H1 (cell line): Measurements from ENCODE around the gene LILRB3. TPM values are rescaled to one million over a fixed set of nuclear protein-coding genes. Genes with fewer than 3 reads are reported as not detected.

ENCODE experiments used
- CTCF ChIA-PET: fragments of 300-600 bp; sonication (Branson Sonifier 250); formaldehyde crosslinking; loops from one replicate; lab custom pipeline; 2021; ENCODE audit not compliant: partially characterized antibody; lab: Charles Lee
- POLR2A ChIA-PET: fragments of 300-600 bp; sonication (Branson Sonifier 250); formaldehyde crosslinking; loops from one replicate; lab custom pipeline; 2021; ENCODE audit warnings: inconsistent platforms; ENCODE audit not compliant: partially characterized antibody; lab: Charles Lee
- DNase-seq, 2 experiments: peaks; one replicate each; pipeline versions ENCODE4 v3.0.0 to v3.0.0-alpha.2; 2010 to 2022; ENCODE audit warnings: low spot score in 2 of 2, low read depth in 1 of 2, mixed read lengths in 1 of 2
- FAIRE-seq: peaks from 2 replicates; lab custom pipeline; 2011; peaks lifted over from hg19 to GRCh38; lab: Jason Lieb, UNC
- H2AFZ ChIP-seq: 2 replicates; pipeline ENCODE4 v1.8.1; 2012; ENCODE audit warnings: low read length, inconsistent platforms
- H2AK5ac ChIP-seq: 2 replicates; pipeline ENCODE4 v1.6.1; 2013; ENCODE audit warnings: low read depth, low read length
- H2BK120ac ChIP-seq: replicated peaks from 2 replicates; pipeline ENCODE3; 2013; ENCODE audit warnings: low read depth, low read length, inconsistent platforms
- H2BK12ac ChIP-seq: 2 replicates; pipeline ENCODE4 v1.6.1; 2013; ENCODE audit warnings: low read depth, low read length
- H2BK15ac ChIP-seq: 2 replicates; pipeline ENCODE4 v1.6.1; 2013; ENCODE audit warnings: low read length
- H2BK20ac ChIP-seq: 2 replicates; pipeline ENCODE4 v1.6.1; 2013; ENCODE audit warnings: low read length
- H2BK5ac ChIP-seq: 2 replicates; pipeline ENCODE4 v1.6.1; 2013; ENCODE audit warnings: low read depth, low read length
- H3K14ac ChIP-seq: 2 replicates; pipeline ENCODE4 v1.6.1; 2013; ENCODE audit warnings: inconsistent platforms; ENCODE audit not compliant: insufficient read length
- H3K18ac ChIP-seq: 2 replicates; pipeline ENCODE4 v1.6.1; 2013; ENCODE audit warnings: low read length; ENCODE audit errors: extremely low read depth
- H3K23ac ChIP-seq: 2 replicates; pipeline ENCODE4 v1.6.1; 2013; ENCODE audit warnings: inconsistent platforms; ENCODE audit not compliant: insufficient read length
- H3K23me2 ChIP-seq: 2 replicates; pipeline ENCODE4 v1.6.1; 2013; ENCODE audit warnings: low read depth, low read length
- H3K27ac ChIP-seq: 2 replicates; pipeline ENCODE4 v1.6.1; 2011; ENCODE audit warnings: low read depth, low read length, inconsistent platforms
- H3K27me3 ChIP-seq, 4 experiments: replicated peaks in 1 of 4; 1 replicate in 1 of 4; 2 replicates in 3 of 4; pipeline versions ENCODE4 v1.6.1 to v1.8.1; 2011 to 2013; ENCODE audit warnings: low read length in 3 of 4, mild to moderate bottlenecking in 3 of 4, inconsistent platforms in 2 of 4, mixed read lengths in 2 of 4, moderate library complexity in 1 of 4; ENCODE audit not compliant: control insufficient read depth in 3 of 4, insufficient read depth in 3 of 4; ENCODE audit errors: extremely low read depth in 1 of 4
- H3K36me3 ChIP-seq, 4 experiments: 2 replicates each; pipeline versions ENCODE4 v1.6.1 to v1.8.1; 2011 to 2013; ENCODE audit warnings: mild to moderate bottlenecking in 4 of 4, low read length in 3 of 4, moderate library complexity in 2 of 4, control low read depth in 1 of 4, inconsistent platforms in 1 of 4; ENCODE audit not compliant: insufficient read depth in 4 of 4, control insufficient read depth in 2 of 4
- H3K4ac ChIP-seq: replicated peaks from 2 replicates; pipeline ENCODE3; 2013; ENCODE audit warnings: low read length, low read depth, mixed read lengths, inconsistent platforms; ENCODE audit not compliant: insufficient read length
- H3K4me1 ChIP-seq, 4 experiments: replicated peaks in 1 of 4; 1 replicate in 1 of 4; 2 replicates in 3 of 4; pipeline versions ENCODE4 v1.6.1 to v1.8.1; 2011 to 2013; ENCODE audit warnings: low read length in 3 of 4, inconsistent platforms in 2 of 4, mixed read lengths in 1 of 4; ENCODE audit not compliant: insufficient read depth in 4 of 4, control insufficient read depth in 3 of 4
- H3K4me2 ChIP-seq, 2 experiments: 2 replicates each; pipeline versions ENCODE4 v1.6.1 to v1.8.1; 2011 to 2013; ENCODE audit warnings: low read depth in 2 of 2, low read length in 2 of 2, control low read depth in 1 of 2, inconsistent platforms in 1 of 2, mild to moderate bottlenecking in 1 of 2; ENCODE audit not compliant: insufficient read depth in 1 of 2
- H3K4me3 ChIP-seq, 4 experiments: fragments of 200-600, 300-600 bp in 1 of 4; sonication (generic), shearing (Covaris generic), sonication (Bioruptor Twin) in 1 of 4; 2 replicates each; pipeline versions ENCODE4 v1.5.1 to v1.8.1; 2011 to 2016; ENCODE audit warnings: low read length in 4 of 4, low read depth in 3 of 4, control low read depth in 2 of 4, inconsistent platforms in 2 of 4, mild to moderate bottlenecking in 2 of 4, mixed read lengths in 1 of 4, moderate library complexity in 1 of 4; ENCODE audit not compliant: insufficient read depth in 2 of 4; ENCODE audit errors: extremely low read depth in 1 of 4
- H3K56ac ChIP-seq: replicated peaks from 2 replicates; pipeline ENCODE3; 2013; ENCODE audit warnings: low read depth, mild to moderate bottlenecking, mixed read lengths, low read length, inconsistent platforms; ENCODE audit not compliant: insufficient read length
- H3K79me1 ChIP-seq: 2 replicates; pipeline ENCODE4 v1.6.1; 2013; ENCODE audit warnings: low read depth, low read length, control low read depth
- H3K79me2 ChIP-seq, 2 experiments: 2 replicates each; pipeline versions ENCODE4 v1.6.1 to v1.8.1; 2012 to 2013; ENCODE audit warnings: low read length in 2 of 2, mild to moderate bottlenecking in 2 of 2, inconsistent platforms in 1 of 2; ENCODE audit not compliant: insufficient read depth in 2 of 2, control insufficient read depth in 1 of 2
- H3K9ac ChIP-seq, 4 experiments: replicated peaks in 1 of 4; 1 replicate in 1 of 4; 2 replicates in 3 of 4; pipeline versions ENCODE4 v1.6.1 to v1.8.1; 2011 to 2013; ENCODE audit warnings: low read depth in 3 of 4, low read length in 3 of 4, control low read depth in 2 of 4, mild to moderate bottlenecking in 2 of 4, moderate library complexity in 2 of 4, inconsistent platforms in 1 of 4; ENCODE audit errors: extremely low read depth in 1 of 4
- H3K9me3 ChIP-seq, 2 experiments: 2 replicates each; pipeline versions ENCODE4 v1.6.1 to v1.8.1; 2012 to 2013; ENCODE audit warnings: mild to moderate bottlenecking in 2 of 2, moderate library complexity in 2 of 2, control low read depth in 1 of 2, inconsistent platforms in 1 of 2, low read depth in 1 of 2, low read length in 1 of 2, mixed read lengths in 1 of 2; ENCODE audit not compliant: insufficient read depth in 2 of 2
- H4K20me1 ChIP-seq, 2 experiments: replicated peaks in 1 of 2; 2 replicates each; pipeline versions ENCODE3 to v1.8.1; 2011 to 2013; ENCODE audit warnings: inconsistent platforms in 2 of 2, low read length in 2 of 2, mild to moderate bottlenecking in 1 of 2; ENCODE audit not compliant: insufficient read depth in 2 of 2, control insufficient read depth in 1 of 2
- H4K5ac ChIP-seq: 2 replicates; pipeline ENCODE4 v1.6.1; 2013; ENCODE audit warnings: low read length, low read depth, mixed read lengths, inconsistent platforms; ENCODE audit not compliant: insufficient read length
- H4K8ac ChIP-seq: 2 replicates; pipeline ENCODE4 v1.8.0; 2013; ENCODE audit warnings: mild to moderate bottlenecking, moderate library complexity, low read length, inconsistent platforms; ENCODE audit not compliant: insufficient read depth; ENCODE audit errors: extremely low read depth
- H4K91ac ChIP-seq: replicated peaks from 2 replicates; pipeline ENCODE3; 2013; ENCODE audit warnings: low read length, mixed read lengths, inconsistent platforms; ENCODE audit not compliant: insufficient read length
- CEBPB ChIP-seq: IDR thresholded peaks from 2 replicates; pipeline ENCODE4 v1.6.1; 2012; ENCODE audit warnings: low read depth, low read length
- RBBP5 ChIP-seq: IDR thresholded peaks from 2 replicates; pipeline ENCODE4 v1.7.1; 2012; ENCODE audit warnings: low read depth, mild to moderate bottlenecking, inconsistent platforms, low read length, moderate library complexity, borderline replicate concordance
- RXRA ChIP-seq: IDR thresholded peaks from 2 replicates; pipeline ENCODE4 v1.6.1; 2011; ENCODE audit warnings: low read depth, mild to moderate bottlenecking, low read length, moderate library complexity; ENCODE audit not compliant: insufficient read depth
- YY1 ChIP-seq: IDR thresholded peaks from 2 replicates; pipeline ENCODE4 v1.6.1; 2011; ENCODE audit warnings: low read depth, mild to moderate bottlenecking, low read length
- ZNF274 ChIP-seq: IDR thresholded peaks from 2 replicates; pipeline ENCODE4 v1.7.0; 2012; ENCODE audit warnings: low read length, borderline replicate concordance; ENCODE audit errors: extremely low read depth
- WGBS, 2 experiments: shearing (Covaris generic) in 1 of 2; methylation state at CpG; one replicate each; pipeline versions ENCODE4 v1.1.6 to v1.1.7; 2013 to 2015; ENCODE audit warnings: low lambda C conversion rate in 2 of 2, mixed read lengths in 2 of 2, inconsistent platforms in 1 of 2, low coverage in 1 of 2, missing lambda C conversion rate in 1 of 2; ENCODE audit not compliant: insufficient replicate concordance in 2 of 2, insufficient coverage in 1 of 2, insufficient read length in 1 of 2; ENCODE audit errors: extremely low coverage in 1 of 2, missing lambda C conversion rate in 1 of 2; 5-methylcytosine and 5-hydroxymethylcytosine counted together
- polyA plus RNA-seq, 7 experiments: library from polyadenylated mRNA; depleted of rRNA in 3 of 7; stranded (reverse) in 5 of 7; unstranded in 2 of 7; fragments of >200 nt in 5 of 7; fragments of 200-250 nt in 2 of 7; gene quantifications; 1 replicate in 5 of 7; 2 replicates in 1 of 7; 4 replicates in 1 of 7; pipeline versions ENCODE4 v1.2.1 to v1.2.3, GENCODE V29; 2011 to 2013; ENCODE audit warnings: missing spikeins in 2 of 7, mixed read lengths in 2 of 7
- total RNA-seq: library from RNA; stranded (reverse); fragmentation: NEBNext Ultra II Directional; extraction: Animal tissue kit (Norgen Biotek cat#: 25700); gene quantifications from 2 replicates; pipeline ENCODE4 v1.2.1, GENCODE V29; 2021

The LILRB3 gene
- total and polyA plus RNA-seq, 2 of the 8 experiments (the other 6 are each of a cell fraction or from before 2014, with no cell fraction given) = not detected

GRCh38 chr19:54201980-54202379 lies 20.8 kb downstream of the LILRB3 start:
- ChIA-PET POLR2A (interaction anchor here (0.9 to 28.7 kb wide), 25 partner anchors 5 to 260 kb away, joined by 3 to 909 read pairs (median 6); partner anchors contain the start of genes LILRB2, LILRB3, LILRB5 and MBOAT7), CTCF (interaction anchor here (0.6 to 2.9 kb wide), 4 partner anchors 9 to 1322 kb away, joined by 3 to 7 read pairs (median 6); partner anchors contain the start of gene TMC4)
- no peak for FAIRE-seq
- no peak overlapping the region for H3K18ac ChIP-seq
- H2AFZ ChIP-seq = no peak overlapping the region
- no peak overlapping the region for H2BK12ac ChIP-seq
- H3K23me2 ChIP-seq = peaks cover 20% of the 10 kb centered on the region
- H3K9ac ChIP-seq = peak overlapping the region; percentile 98 to 99 (median 98)
- no peak overlapping the region for H2BK120ac ChIP-seq
- no peak overlapping the region for H3K14ac ChIP-seq
- H4K8ac ChIP-seq = no peak overlapping the region
- no peak overlapping the region for H3K4ac ChIP-seq
- no peak overlapping the region for H2BK5ac ChIP-seq
- H4K20me1 ChIP-seq = peaks cover 46 to 51% of the 10 kb centered on the region in 2 experiments
- H3K79me2 ChIP-seq = peaks cover 32 to 64% of the 10 kb centered on the region in 2 experiments
- no peak for DNase-seq
- H4K91ac ChIP-seq = no peak overlapping the region
- no peak overlapping the region for H4K5ac ChIP-seq
- no peak overlapping the region for H3K27ac ChIP-seq
- H3K9me3 ChIP-seq = no peaks in the 10 kb centered on the region
- H3K4me3 ChIP-seq = peak overlapping the region; percentile 81 to 96 (median 93)
- H2AK5ac ChIP-seq = no peak overlapping the region
- H3K23ac ChIP-seq = no peak overlapping the region
- no peak overlapping the region for H2BK20ac ChIP-seq
- no peaks in the 10 kb centered on the region for H3K27me3 ChIP-seq
- H3K36me3 ChIP-seq = peaks cover 41 to 58% (median 51%) of the 10 kb centered on the region in 4 experiments
- H3K4me2 ChIP-seq = peak overlapping the region; percentile 60 to 90
- H3K56ac ChIP-seq = no peak overlapping the region
- H2BK15ac ChIP-seq = no peak overlapping the region
- peaks cover 14% of the 10 kb centered on the region for H3K79me1 ChIP-seq
- H3K4me1 ChIP-seq = peaks cover 12 to 25% (median 17%) of the 10 kb centered on the region in 4 experiments
- TF ChIP-seq YY1 = no peak
- TF ChIP-seq RBBP5 = no peak
- no peak for TF ChIP-seq ZNF274
- TF ChIP-seq CEBPB = 0 out of 2 replicates have a peak, but pooled peaks have one; percentile 10
- TF ChIP-seq RXRA = no peak
- 78% methylated on average over 13 of the region's 13 CpGs; no CpG with 5 or more reads in 1 of the 2 experiments for WGBS, 2 experiments
